MCF 10A (cell line): ENCODE results near the gene PSEN2. TPM values are rescaled to one million over a fixed set of nuclear protein-coding genes. Genes with fewer than 3 reads are reported as not detected.
A peak's percentile ranks its signal among the peaks of the same experiment; 100 is the strongest.

Experiments used
- BruUV-seq: library from RNA; stranded (reverse); fragments of 400-500 nt; replicated peaks from 2 replicates; lab custom pipeline; 2021; lab: Mats Ljungman, UMichigan
- CTCF ChIA-PET: fragments of 300-600 bp; sonication (Branson Sonifier 250); formaldehyde crosslinking; extraction: SDS; loops from one replicate; lab custom pipeline; 2021; ENCODE audit warnings: antibody characterized with exemption, inconsistent platforms; lab: Yijun Ruan, JAX
- POLR2A ChIA-PET: fragments of 300-600, 350-650 bp; sonication (Branson Sonifier 250); formaldehyde crosslinking; extraction: SDS; loops from one replicate; lab custom pipeline; 2020; ENCODE audit warnings: antibody characterized with exemption, inconsistent platforms; lab: Yijun Ruan, JAX
- DNase-seq: peaks from one replicate; pipeline ENCODE4 v3.0.0-alpha.2; 2018; ENCODE audit not compliant: unreplicated experiment
- H3K27ac Mint-ChIP-seq: one replicate; pipeline ENCODE4 v1.8.0; 2022; ENCODE audit warnings: mild to moderate bottlenecking, low read depth, mixed read lengths; ENCODE audit not compliant: unreplicated experiment
- H3K27me3 Mint-ChIP-seq: one replicate; pipeline ENCODE4 v1.8.0; 2022; ENCODE audit warnings: mixed read lengths; ENCODE audit not compliant: insufficient read depth, unreplicated experiment
- H3K36me3 Mint-ChIP-seq: one replicate; pipeline ENCODE4 v1.8.0; 2022; ENCODE audit warnings: mild to moderate bottlenecking, moderate library complexity, mixed read lengths; ENCODE audit not compliant: insufficient read depth, unreplicated experiment
- H3K4me1 Mint-ChIP-seq: one replicate; pipeline ENCODE4 v1.8.0; 2022; ENCODE audit warnings: mixed read lengths; ENCODE audit not compliant: insufficient read depth, unreplicated experiment
- H3K4me3 Mint-ChIP-seq: one replicate; pipeline ENCODE4 v1.8.0; 2022; ENCODE audit warnings: mild to moderate bottlenecking, moderate library complexity, mixed read lengths; ENCODE audit not compliant: unreplicated experiment
- H3K9me3 Mint-ChIP-seq: one replicate; pipeline ENCODE4 v1.8.0; 2022; ENCODE audit warnings: mixed read lengths; ENCODE audit not compliant: unreplicated experiment
- intact Hi-C: fragments of 100-400 bp; cut with micrococcal nuclease; formaldehyde crosslinking; loops from 2 replicates; pipeline ENCODE4 v1.14.1; 2022
- total RNA-seq: library from RNA; stranded (reverse); gene quantifications from 2 replicates; pipeline ENCODE4 v1.2.3, GENCODE V29; 2022
- TF ChIP-seq, protein P1 (sequence below): fragments of 200-600 bp; IDR thresholded peaks from one replicate; pipeline ENCODE4 v1.8.0; 2022; ENCODE audit warnings: antibody characterized with exemption, mild to moderate bottlenecking; ENCODE audit not compliant: unreplicated experiment

The PSEN2 gene
- total RNA-seq, 1 experiment from 2014 or later = 31.3 TPM

DNA sequence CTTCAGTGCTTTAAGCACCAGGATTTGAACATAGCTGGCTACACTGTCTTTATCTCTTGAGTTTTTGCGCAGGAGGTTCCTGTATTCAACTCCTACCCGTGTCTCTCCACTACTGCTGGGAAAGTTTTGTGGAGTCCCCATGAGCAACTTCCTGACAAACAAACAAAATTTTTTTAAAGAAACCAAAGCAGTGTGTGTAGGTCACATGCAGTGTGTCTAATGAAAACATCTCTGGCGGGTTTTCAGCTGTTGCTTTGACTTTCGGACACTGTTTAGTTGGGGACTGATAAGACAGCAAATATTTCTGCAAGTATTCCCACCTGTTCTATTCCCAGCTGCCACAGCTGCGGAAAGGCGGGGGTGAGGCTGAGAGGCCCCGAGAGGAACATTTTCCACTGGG lies 2.0 kb downstream of the PSEN2 start:
- DNase-seq = no peak
- intact Hi-C loops = loop anchor here (5.0 kb wide), 1 partner anchor 65 kb away; no protein-coding TSS in a partner anchor
- no peaks in the 10 kb centered on the region for H3K27me3 Mint-ChIP-seq
- peaks cover 59% of the 10 kb centered on the region for H3K4me1 Mint-ChIP-seq
- CTCF ChIA-PET = interaction anchor here (1.5 to 1.7 kb wide), 3 partner anchors 12 to 238 kb away, joined by 3 to 10 read pairs (median 7); no protein-coding TSS in a partner anchor
- BruUV-seq = no TSS peak
- POLR2A ChIA-PET = interaction anchor here (0.5 to 4.9 kb wide), 5 partner anchors 10 to 464 kb away, joined by 3 to 40 read pairs (median 4); partner anchors contain the start of genes COQ8A and PARP1
- TF ChIP-seq, protein P1, sequence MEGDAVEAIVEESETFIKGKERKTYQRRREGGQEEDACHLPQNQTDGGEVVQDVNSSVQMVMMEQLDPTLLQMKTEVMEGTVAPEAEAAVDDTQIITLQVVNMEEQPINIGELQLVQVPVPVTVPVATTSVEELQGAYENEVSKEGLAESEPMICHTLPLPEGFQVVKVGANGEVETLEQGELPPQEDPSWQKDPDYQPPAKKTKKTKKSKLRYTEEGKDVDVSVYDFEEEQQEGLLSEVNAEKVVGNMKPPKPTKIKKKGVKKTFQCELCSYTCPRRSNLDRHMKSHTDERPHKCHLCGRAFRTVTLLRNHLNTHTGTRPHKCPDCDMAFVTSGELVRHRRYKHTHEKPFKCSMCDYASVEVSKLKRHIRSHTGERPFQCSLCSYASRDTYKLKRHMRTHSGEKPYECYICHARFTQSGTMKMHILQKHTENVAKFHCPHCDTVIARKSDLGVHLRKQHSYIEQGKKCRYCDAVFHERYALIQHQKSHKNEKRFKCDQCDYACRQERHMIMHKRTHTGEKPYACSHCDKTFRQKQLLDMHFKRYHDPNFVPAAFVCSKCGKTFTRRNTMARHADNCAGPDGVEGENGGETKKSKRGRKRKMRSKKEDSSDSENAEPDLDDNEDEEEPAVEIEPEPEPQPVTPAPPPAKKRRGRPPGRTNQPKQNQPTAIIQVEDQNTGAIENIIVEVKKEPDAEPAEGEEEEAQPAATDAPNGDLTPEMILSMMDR = no peak
- peaks cover 10% of the 10 kb centered on the region for H3K36me3 Mint-ChIP-seq
- H3K9me3 Mint-ChIP-seq = no peaks in the 10 kb centered on the region
- peak overlapping the region; percentile 75 for H3K4me3 Mint-ChIP-seq
- H3K27ac Mint-ChIP-seq = no peak overlapping the region

DNA sequence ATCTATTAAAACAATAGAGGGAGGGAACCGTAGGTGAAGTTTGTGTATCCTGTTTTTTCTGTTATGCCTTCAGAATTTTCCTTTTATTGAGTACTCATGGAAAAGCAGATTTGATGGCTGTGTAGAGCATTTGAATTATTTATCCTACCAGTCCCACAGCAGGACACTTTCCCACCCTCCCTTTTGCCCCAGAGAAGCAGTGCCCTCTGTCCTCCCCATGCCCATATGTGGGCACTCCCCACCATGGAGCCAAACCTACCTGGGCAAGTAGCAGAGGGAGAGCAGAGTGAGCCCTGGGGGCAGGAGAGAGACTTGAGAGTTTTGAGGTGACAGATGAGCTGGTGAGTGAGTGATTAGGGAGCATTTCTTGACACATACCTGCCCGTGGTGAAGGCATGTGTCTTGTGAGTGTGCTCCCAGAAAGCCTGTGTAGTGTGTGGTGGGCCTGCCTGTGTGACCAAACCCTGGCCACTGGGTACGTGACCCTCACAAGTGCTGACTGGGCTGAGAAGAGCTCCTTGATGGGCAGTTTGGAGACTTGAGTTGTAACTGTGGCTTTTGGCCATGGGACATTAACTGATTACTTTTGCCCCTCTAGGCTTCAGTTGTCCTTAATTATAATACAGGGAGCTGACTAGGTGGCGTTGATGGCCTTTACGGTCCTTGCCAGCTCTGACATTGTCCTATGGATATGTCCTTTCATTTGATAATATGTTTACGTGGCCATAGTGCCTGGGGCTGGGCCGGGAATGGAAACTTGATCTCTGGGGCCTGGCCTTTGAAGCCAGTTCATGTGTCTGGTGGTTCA lies 3.6 kb downstream of the PSEN2 start:
- BruUV-seq = no TSS peak
- DNase-seq = no peak
- peaks cover 59% of the 10 kb centered on the region for H3K4me1 Mint-ChIP-seq
- no peaks in the 10 kb centered on the region for H3K27me3 Mint-ChIP-seq
- H3K27ac Mint-ChIP-seq = peak overlapping the region; percentile 41
- peaks cover 10% of the 10 kb centered on the region for H3K36me3 Mint-ChIP-seq
- ChIA-PET CTCF (no interaction called here), POLR2A (interaction anchor here (1.1 to 4.9 kb wide), 3 partner anchors 11 to 100 kb away, joined by 4 to 40 read pairs (median 5); partner anchors contain the start of gene COQ8A)
- H3K9me3 Mint-ChIP-seq = no peaks in the 10 kb centered on the region
- no peak overlapping the region for H3K4me3 Mint-ChIP-seq
- TF ChIP-seq, protein P1 = no peak
- intact Hi-C loops = loop anchor here (5.0 kb wide), 1 partner anchor 63 kb away; no protein-coding TSS in a partner anchor

DNA sequence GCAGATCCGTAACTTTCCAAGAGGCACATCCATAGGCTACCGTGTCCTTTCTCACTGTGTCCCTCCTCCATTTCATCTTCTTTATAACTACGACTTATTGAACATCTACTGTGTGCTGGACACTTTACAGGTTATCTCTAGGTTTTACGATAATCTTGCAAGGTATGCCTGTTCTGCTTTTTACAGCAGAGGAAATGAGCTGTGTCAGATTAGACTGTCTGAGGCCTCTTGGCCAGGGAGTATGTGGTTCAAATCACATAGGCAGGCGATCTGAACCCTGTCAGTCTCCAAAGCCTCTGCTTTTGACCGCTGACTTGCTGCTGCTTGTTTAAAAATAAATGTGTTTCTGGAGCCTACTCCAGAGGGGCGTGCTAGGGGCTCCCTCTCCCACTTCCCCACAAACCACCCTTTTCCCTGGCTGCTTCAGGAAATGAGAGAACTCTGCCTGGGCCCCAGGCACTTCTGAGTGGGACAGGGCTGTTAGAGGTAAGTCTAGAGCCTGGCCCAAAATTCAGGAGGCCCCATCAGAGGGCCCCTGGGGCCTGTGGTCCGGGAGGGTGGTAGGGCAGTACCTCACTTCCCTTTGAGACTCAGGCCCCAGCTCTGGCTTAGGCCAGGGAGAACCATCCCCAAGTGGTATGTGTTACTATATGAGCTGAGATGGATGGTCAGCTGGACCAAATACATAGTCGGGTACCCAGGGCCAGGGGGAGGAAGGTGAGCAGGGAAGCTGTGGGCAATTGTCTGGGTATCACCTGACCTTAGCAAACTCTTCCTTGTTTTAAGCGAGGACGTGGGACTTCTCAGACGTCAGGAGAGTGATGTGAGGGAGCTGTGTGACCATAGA lies 4.4 kb downstream of the PSEN2 start:
- H3K9me3 Mint-ChIP-seq = no peaks in the 10 kb centered on the region
- intact Hi-C loops = loop anchor here (5.0 kb wide), 1 partner anchor 62 kb away; no protein-coding TSS in a partner anchor
- POLR2A ChIA-PET = interaction anchor here (1.0 to 4.9 kb wide), 3 partner anchors 64 to 284 kb away, joined by 3 to 40 read pairs (median 21); partner anchors contain the start of gene COQ8A
- BruUV-seq = no TSS peak
- CTCF ChIA-PET = interaction anchor here (1.1 kb wide), 1 partner anchor 467 kb away, joined by 3 read pairs; the partner anchor contains the start of gene PARP1
- no peak for DNase-seq
- peak overlapping the region; percentile 41 for H3K27ac Mint-ChIP-seq
- peaks cover 10% of the 10 kb centered on the region for H3K36me3 Mint-ChIP-seq
- H3K4me3 Mint-ChIP-seq = no peak overlapping the region
- TF ChIP-seq, protein P1 = no peak
- peaks cover 54% of the 10 kb centered on the region for H3K4me1 Mint-ChIP-seq
- no peaks in the 10 kb centered on the region for H3K27me3 Mint-ChIP-seq
